SHP77 (cell line): ENCODE data around the gene ANXA9.

Source experiments
- DNase-seq, 2 experiments: peaks; one replicate each; lab custom pipeline; 2025; lab: John Stamatoyannopoulos, UW

The ANXA9 gene

GRCh38 chr1:151003180-151003579 lies 21.1 kb downstream of the ANXA9 start:
- DNase-seq = no peak

- DNase-seq = peak in 1 of 2 experiments; percentile 39
These were observed 23.7 kb downstream of the ANXA9 start for GRCh38 chr1:151005729-151006319.

DNA sequence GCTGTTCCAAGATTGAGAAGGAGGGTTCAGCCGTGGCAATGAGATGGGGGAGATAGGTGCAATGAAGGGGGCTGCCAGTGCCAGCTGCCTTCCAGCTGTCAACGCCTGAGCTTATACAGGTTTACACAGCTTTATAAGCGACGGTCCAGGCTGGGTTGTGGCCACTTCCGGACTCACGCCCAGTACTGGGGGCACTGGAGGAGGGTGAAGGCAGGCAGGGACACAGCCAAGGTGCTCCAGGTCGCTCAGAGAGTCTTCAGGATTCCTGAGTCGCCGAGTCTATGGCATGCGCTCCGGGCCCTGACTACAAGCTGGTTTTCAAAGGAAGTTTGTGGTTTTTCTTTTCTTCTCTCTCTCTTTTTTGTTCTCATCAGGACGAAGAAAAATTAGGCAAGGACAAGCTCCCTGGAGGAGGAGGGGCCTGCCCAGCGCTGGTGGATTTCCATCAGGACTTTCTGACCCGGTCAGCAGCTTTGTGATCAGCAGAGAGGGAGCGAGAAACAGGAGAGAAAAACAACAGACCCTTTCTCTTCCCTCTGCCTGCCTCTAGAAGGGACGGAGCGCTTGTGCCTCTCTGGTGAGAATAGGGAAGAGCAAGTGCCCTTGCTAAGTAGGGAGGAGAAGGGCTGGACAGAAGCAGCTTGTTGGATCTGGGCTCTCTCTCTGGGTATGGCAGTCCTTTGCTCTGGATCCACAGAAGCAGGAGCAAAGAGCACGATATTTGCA lies 24.4 kb downstream of the ANXA9 start, which contains the start of gene MINDY1:
TSS of gene MINDY1 (minus strand) at position 576 of the 726 bp plus-strand sequence. CDS start 4,285 bp downstream, outside the sequence.
- DNase-seq = peak; percentile 95 to 97

- no peak for DNase-seq
These were observed 25.8 kb downstream of the ANXA9 start for GRCh38 chr1:151007853-151008243.

- DNase-seq = peak; percentile 99 to 100
These were observed 26.4 kb downstream of the ANXA9 start, which contains the start of gene PRUNE1 for GRCh38 chr1:151008244-151009205. Gene PRUNE1 (plus strand): TSS chr1:151008449. CDS start chr1:151008633, 184 bp downstream.

- no peak for DNase-seq
These were observed 27.1 kb downstream of the ANXA9 start for GRCh38 chr1:151009206-151009587.

DNA sequence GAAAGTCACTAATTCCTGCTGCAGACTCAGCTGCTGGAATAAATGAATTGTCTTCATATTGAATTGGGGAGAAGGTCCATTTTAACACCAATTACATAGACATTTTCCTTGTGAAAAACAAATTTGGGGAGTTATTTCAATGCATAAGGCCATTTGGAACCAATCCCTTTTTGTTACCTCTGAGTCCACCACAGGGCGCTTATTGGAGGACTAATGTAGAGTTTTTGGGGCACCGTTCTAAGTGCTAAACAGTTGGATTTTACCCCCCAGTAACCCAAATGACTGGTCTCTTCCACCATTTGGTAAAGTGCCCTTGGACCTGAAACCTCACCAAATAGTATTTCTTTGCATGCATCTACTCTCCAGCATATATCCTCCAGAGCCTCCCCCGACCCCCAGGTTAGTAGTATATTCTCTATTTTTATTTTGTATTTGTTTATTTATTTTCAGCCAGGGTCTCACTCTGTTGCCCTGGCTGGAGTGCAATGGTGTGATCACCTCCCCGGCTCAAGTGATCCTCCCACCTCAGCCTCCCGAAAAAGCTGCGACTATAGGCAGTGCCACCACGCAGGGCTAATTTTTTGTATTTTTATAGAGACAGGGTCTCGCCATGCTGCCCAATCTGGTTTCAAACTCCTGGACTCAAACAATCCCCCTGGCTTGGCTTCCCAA lies 27.7 kb downstream of the ANXA9 start:
- DNase-seq = no peak

- DNase-seq = no peak
These were observed 28.2 kb downstream of the ANXA9 start for GRCh38 chr1:151010346-151010726.

DNA sequence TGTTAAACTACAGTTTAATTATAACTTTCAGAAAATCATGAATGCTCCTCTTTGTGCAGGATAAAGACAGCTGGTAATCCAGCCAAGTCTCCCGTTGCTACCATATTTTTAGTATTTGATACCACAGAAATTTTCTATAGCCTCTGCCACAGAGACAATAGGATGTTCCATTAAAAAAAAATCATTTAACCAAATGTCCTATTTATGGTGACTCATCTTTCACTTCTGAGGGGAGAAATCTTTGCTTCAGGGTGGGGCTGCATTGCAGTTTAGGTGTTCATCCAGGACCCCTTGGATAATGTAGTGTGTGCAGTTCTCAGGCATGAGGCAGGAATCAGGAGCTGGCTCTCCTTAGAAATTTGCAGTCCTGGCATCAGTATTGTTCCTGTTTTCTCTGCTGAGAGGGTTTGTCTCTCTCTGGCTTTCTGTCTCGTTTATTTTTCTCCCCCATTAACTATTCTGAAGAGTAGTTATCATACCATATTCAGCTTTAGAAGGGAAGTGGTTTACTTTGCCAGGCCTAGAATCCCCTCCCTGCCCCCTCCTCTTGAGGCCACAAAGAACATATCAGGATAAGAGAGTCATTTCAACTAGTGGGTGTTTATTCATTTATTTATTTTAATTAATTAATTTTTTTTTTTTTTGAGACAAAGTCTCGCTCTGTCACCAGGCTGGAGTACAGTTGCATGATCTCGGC lies 29.2 kb downstream of the ANXA9 start:
- DNase-seq = no peak

DNA sequence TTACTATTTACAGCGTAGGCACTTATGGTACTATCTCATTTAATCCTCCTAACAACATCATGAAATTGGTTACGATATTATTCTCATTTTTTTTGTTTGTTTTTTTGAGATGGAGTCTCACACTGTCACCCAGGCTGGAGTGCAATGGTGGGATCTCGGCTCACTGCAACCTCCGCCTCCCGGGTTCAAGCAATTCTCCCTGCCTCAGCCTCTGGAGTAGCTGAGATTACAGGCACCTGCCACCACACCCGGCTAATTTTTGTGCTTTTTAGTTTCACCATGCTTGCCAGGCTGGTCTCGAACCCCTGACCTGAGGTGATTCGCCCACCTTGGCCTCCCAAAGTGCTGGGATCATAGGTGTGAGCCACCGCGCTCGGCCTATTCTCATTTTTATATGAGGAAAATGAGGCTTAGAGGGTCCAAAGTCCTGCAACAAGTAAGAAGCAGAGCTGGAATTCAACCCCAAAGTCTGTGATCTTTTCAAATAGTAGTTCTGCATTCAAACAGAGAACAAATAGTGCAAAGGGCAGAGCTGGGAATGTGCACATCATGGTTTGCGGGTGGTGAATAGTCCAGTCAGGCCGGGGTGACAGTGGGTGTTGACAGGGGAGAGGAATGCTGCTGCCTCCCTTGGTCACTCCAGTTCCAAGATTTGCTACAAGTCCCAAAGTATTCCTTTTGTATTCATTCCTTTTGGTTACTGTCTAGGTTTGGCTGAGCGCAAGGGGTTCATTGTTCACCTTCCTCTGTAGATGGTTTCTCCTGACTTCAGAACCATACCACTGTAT lies 30.8 kb downstream of the ANXA9 start:
- no peak for DNase-seq

- DNase-seq = no peak
These were observed 31.4 kb downstream of the ANXA9 start for GRCh38 chr1:151013518-151013917.

- peak; percentile 70 to 83 for DNase-seq
These were observed 42.6 kb downstream of the ANXA9 start for GRCh38 chr1:151024540-151025146.

DNA sequence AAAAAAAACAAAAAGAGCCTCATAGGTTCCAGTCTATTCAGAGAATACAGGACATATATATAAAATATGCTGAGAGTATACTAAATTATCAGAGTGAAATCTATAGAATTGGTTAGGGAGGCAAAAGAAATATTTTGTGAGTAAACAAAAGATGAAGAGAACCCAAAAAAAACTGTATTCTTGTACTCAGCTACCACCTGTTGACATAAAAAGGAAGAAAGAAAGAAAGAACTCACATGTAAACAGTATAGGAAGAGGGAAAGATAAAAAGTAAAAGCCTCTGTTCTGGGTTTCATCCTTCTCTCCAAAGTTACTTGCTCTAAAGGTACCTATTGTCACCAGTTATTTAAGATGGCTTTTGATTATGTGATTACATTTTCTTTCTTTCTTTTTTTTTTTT lies 44.4 kb downstream of the ANXA9 start:
- DNase-seq = no peak

DNA sequence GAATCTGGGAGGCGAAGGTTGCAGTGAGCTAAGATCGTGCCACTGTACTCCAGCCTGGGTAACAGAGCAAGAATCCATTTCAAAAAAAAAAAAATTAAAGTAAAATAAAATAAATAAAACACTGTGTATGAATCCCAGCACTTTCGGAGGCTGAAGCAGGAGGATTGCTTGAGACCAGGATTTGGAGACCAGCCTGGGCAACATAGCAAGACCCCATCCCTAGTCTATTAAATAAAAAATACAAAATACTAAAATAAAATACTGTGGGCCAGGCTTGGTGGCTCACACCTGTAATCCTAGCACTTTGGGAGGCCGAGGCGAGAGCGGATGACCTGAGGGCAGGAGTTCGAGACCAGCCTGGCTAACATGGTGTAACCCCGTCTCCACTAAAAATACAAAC lies 50.1 kb downstream of the ANXA9 start:
- DNase-seq = no peak

GRCh38 chr1:151035167-151035566 lies 53.1 kb downstream of the ANXA9 start:
- DNase-seq = no peak

- DNase-seq = no peak
These were observed 54.3 kb downstream of the ANXA9 start, which contains the start of gene BNIPL for GRCh38 chr1:151036356-151036755. Gene BNIPL (plus strand): TSS chr1:151036586. CDS start chr1:151036726, 140 bp downstream.

GRCh38 chr1:151037032-151037431 lies 54.9 kb downstream of the ANXA9 start:
- DNase-seq = no peak

- DNase-seq = no peak
These were observed 57.4 kb downstream of the ANXA9 start for GRCh38 chr1:151039521-151039920.

DNA sequence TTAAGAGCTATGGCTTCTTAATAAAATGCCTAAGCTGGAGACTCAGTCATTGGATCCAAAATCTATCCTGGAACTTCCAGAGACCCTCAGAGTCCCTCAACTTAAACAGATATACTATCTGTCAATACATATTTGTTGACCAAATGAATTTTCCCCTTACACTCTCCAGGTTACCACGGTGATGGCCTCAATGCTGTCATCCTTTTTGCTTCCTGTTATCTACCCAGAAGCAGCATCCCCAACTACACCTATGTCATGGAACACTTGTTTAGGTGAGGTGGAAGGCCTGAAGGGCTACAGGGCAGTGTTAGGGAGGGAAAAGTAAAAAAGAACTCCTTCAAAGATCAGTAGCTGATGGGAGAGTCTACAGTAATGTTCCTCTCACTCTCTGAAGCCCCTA lies 61.1 kb downstream of the ANXA9 start:
- no peak for DNase-seq
